ELF-1 (cell line): ENCODE results near the gene TRIM59.

ENCODE experiments used
- DNase-seq: peaks from one replicate; pipeline ENCODE4 v3.0.0-alpha.2; 2016; ENCODE audit warnings: low read depth, low spot score

The TRIM59 gene

GRCh38 chr3:160403028-160403545 is 46.5 kb downstream of the TRIM59 start:
- no peak for DNase-seq

- DNase-seq, result no peak
These were observed 47.2 kb downstream of the TRIM59 start for GRCh38 chr3:160402221-160403027.

GRCh38 chr3:160401291-160402095 is 48.1 kb downstream of the TRIM59 start:
- peak; percentile 17 for DNase-seq

GRCh38 chr3:160400702-160401150 is 48.9 kb downstream of the TRIM59 start:
- DNase-seq, result peak; percentile 47

- DNase-seq, result no peak
These were observed 49.4 kb downstream of the TRIM59 start for GRCh38 chr3:160400030-160400701.

- DNase-seq, result peak; percentile 98
These were observed 50.2 kb downstream of the TRIM59 start, which contains the start of the genes IFT80 and SMC4 for GRCh38 chr3:160399125-160400029. Gene IFT80 (minus strand): TSS chr3:160399225. CDS start chr3:160384600, 14,625 bp downstream. Gene SMC4 (plus strand): TSS chr3:160399650. CDS start chr3:160400827, 1,177 bp downstream.

GRCh38 chr3:160398820-160399124 is 50.8 kb downstream of the TRIM59 start:
- DNase-seq, result no peak

GRCh38 chr3:160395297-160395696 is 54.3 kb downstream of the TRIM59 start:
- no peak for DNase-seq

- DNase-seq, result no peak
These were observed 55.6 kb downstream of the TRIM59 start for GRCh38 chr3:160394009-160394392.

- DNase-seq, result no peak
These were observed 56.1 kb downstream of the TRIM59 start for GRCh38 chr3:160393346-160394008.

GRCh38 chr3:160392798-160393197 is 56.8 kb downstream of the TRIM59 start:
- DNase-seq, result no peak

- DNase-seq, result no peak
These were observed 58.9 kb downstream of the TRIM59 start for GRCh38 chr3:160390565-160391138.
